Effector CD8-positive, alpha-beta T cell (primary cell): Measurements from ENCODE around the gene NLGN1.

ENCODE experiments used
- DNase-seq: peaks from one replicate; lab custom pipeline; 2025; lab: John Stamatoyannopoulos, UW

Gene NLGN1

GRCh38 chr3:173977747-173978146 is 580.2 kb downstream of the NLGN1 start:
- DNase-seq: no peak

- DNase-seq: no peak
Measured at GRCh38 chr3:173983343-173983742, 585.8 kb downstream of the NLGN1 start.

- DNase-seq: no peak
Measured at GRCh38 chr3:173986861-173987410, 589.4 kb downstream of the NLGN1 start.

- DNase-seq: no peak
Measured at GRCh38 chr3:173988909-173989308, 591.4 kb downstream of the NLGN1 start.

- no peak for DNase-seq
Measured at GRCh38 chr3:173992416-173992815, 594.9 kb downstream of the NLGN1 start.

GRCh38 chr3:173993299-173993698 is 595.8 kb downstream of the NLGN1 start:
- DNase-seq: no peak

- DNase-seq: no peak
Measured at GRCh38 chr3:174000675-174001074, 603.1 kb downstream of the NLGN1 start.

- DNase-seq: no peak
Measured at GRCh38 chr3:174002543-174002942, 605.0 kb downstream of the NLGN1 start.

GRCh38 chr3:174010907-174011306 is 613.4 kb downstream of the NLGN1 start:
- DNase-seq: no peak

GRCh38 chr3:174016186-174016585 is 618.6 kb downstream of the NLGN1 start:
- DNase-seq: no peak

GRCh38 chr3:174020156-174020555 is 622.6 kb downstream of the NLGN1 start:
- DNase-seq: no peak

- no peak for DNase-seq
Measured at GRCh38 chr3:174023421-174023820, 625.9 kb downstream of the NLGN1 start.

GRCh38 chr3:174028673-174029072 is 631.1 kb downstream of the NLGN1 start:
- no peak for DNase-seq

GRCh38 chr3:174035328-174035886 is 637.9 kb downstream of the NLGN1 start:
- DNase-seq: no peak

GRCh38 chr3:174046311-174046710 is 648.8 kb downstream of the NLGN1 start:
- DNase-seq: no peak

- DNase-seq: no peak
Measured at GRCh38 chr3:174049472-174049871, 651.9 kb downstream of the NLGN1 start.

GRCh38 chr3:174051191-174051590 is 653.6 kb downstream of the NLGN1 start:
- no peak for DNase-seq

- no peak for DNase-seq
Measured at GRCh38 chr3:174058804-174059203, 661.3 kb downstream of the NLGN1 start.

- no peak for DNase-seq
Measured at GRCh38 chr3:174060431-174060830, 662.9 kb downstream of the NLGN1 start.

GRCh38 chr3:174061162-174061561 is 663.6 kb downstream of the NLGN1 start:
- DNase-seq: no peak

GRCh38 chr3:174061731-174062130 is 664.2 kb downstream of the NLGN1 start:
- no peak for DNase-seq

- no peak for DNase-seq
Measured at GRCh38 chr3:174062923-174063322, 665.4 kb downstream of the NLGN1 start.

- no peak for DNase-seq
Measured at GRCh38 chr3:174068035-174068434, 670.5 kb downstream of the NLGN1 start.

- no peak for DNase-seq
Measured at GRCh38 chr3:174072675-174073074, 675.1 kb downstream of the NLGN1 start.
